ENCODE data around the gene DPY19L2.
"Not testable (repeated sequence)": the region's sequence is repeated elsewhere in the genome, so short reads cannot be mapped to it uniquely, and the experiment has no call there.

DPY19L2 gene

DNA sequence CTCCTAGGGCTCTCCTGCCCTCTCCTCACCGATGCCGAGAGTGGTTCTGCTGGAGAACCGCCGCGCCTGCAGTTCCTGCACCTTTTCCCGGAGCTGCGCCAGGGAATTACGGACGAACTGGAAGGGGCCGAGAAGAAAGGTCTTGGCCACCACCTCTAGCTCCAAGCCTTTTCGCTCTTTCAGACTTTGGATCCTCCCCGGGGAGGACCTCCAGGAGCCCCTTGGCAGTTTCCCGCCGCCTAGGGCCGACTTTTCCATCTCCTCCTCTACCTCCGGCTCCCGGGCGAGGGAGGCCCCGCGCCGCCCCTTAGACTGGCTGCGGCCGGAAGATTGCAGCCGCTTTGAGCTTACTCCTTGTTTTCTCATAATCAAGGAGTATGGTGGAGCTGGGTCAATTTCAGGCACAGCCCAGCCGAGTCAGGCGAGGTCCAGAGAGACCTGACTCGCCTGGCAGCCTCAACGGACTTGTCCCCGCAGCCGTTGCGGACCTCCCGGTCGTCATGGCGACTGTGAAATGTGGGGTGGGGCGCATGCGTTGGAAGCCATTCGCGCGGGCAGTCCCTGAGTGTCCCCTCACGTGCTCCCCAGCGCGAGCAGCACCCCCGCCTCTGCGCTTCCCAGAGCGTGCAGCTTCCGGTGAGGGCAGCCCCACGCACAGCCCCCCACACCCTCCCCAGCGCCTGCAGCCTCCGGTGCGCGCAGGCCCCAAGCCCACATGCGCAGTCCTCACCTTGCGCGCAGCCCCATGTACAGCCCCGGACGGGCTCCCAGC, at the start of gene DPY19L2:
Gene DPY19L2, minus strand, starts transcription at position 466 of the 772 bp plus-strand sequence. Its CDS starts 100 bp downstream, at position 366.
- DNase-seq (ENCODE audit: low spot score), result peak; percentile 39

DNA sequence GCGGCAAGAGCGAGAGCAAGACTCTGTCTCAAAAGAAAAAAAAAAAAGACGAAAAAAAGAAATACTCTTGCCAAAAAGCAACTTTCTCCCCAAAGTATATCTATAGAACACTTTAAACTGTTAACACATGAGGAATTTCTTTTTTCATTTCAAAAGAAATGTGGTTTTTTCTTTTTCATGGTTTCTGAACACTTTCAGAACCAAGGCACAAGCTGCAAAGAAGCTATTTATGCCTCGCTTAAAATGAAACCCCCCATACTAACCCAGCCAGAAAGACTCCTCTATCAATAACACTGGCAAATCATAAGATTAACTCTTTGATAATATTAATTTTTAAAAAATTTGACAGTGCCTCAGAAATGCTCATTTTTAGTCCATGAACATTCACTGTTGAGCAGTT, 48.6 kb upstream of the DPY19L2 start:
- not testable (repeated sequence) for DNase-seq (ENCODE audit: low spot score)

DNA sequence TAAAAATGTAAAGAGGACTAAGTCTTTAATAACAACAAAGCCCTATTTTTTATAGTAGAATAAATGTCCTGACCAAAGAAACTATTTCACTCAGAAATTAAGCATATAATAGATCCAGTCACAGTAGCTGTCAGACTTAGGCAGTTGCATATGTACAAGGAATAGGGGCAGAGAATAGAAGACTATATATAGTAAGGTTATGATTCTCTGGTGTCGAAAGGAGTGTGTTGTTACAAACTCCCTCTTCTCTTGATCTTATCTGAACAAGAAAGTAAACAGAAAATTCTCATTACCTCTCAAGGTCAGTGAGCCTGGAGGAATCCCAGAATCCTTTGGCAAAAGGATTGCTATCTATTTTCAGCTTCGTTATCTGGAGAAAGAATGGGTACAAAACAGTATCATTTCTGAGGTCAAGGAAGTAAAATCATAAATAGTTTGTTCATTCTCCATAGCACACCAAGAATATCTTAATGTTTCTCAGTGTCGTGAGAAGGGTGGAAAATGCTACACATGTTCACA, 46.9 kb upstream of the DPY19L2 start:
- DNase-seq (ENCODE audit: low spot score), result not testable (repeated sequence)

DNA sequence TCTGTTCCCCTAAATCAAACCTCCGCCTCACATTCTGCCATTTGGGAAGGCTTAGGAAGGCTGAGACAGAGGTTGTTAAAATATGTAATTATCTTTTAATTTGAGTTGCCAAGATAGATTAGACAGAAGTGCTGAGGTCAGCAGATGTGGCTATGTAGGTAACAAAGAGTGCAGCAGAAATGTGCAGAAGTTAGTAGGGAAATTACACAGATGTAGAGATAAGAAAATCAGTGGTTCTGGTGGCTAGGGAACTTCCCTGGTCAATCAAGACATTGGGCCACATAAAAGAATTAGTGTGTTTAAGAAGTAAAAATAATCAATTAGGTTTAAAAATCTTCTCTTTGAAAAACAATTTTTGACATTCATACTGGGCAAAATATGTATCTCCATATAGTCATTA, 46.1 kb upstream of the DPY19L2 start:
- not testable (repeated sequence) for DNase-seq (ENCODE audit: low spot score)

DNA sequence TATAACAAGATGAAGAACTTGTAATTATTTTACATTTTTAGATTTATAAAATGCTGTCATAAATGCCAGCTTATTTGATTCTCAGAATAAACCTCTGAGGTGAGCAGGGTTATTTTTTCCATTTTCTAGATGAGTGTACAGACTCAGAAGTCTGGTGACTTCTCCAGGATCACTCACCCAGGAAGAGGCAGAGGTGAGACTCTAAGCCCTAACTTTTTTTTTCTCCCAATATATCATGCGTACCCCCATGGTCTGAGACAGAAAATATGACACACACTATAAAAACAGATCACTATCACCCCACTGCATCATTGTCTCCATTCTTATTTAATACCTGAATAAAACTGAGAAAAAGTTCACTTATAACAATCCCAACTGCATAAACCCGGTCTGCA, 45.4 kb upstream of the DPY19L2 start:
- DNase-seq (ENCODE audit: low spot score), result not testable (repeated sequence)

DNA sequence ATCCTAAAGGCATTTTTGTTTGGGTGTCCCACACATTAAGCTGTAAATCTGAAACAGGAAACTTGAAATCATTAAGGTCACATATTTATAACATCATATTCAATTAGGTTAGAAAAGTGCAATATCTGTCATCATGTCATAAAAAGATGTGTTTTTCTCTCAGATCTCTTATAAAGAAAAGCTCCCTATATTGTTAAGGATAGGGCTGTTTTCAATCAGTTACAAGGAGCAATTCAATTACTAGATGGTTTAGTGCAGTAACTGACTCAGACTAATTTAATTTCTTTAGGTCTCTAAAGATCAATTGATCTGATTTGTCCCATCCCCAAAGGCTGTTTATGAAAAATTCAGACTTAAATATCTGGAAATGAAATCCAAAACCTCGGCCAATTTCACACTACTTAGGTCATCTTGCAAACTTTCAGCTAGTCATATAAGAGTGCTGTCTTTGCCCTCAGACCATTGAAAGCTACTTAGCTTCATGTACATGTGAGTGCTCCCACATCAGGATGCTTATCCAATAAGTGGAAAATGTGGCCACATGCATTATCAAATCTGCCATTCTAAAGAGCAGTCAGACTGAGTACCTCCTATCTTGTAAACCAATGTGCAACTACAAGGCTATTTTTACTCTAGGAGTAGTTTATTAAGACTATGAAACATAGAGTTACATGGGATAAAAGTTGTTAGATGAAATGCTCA, 44.8 kb upstream of the DPY19L2 start:
- not testable (repeated sequence) for DNase-seq (ENCODE audit: low spot score)

DNA sequence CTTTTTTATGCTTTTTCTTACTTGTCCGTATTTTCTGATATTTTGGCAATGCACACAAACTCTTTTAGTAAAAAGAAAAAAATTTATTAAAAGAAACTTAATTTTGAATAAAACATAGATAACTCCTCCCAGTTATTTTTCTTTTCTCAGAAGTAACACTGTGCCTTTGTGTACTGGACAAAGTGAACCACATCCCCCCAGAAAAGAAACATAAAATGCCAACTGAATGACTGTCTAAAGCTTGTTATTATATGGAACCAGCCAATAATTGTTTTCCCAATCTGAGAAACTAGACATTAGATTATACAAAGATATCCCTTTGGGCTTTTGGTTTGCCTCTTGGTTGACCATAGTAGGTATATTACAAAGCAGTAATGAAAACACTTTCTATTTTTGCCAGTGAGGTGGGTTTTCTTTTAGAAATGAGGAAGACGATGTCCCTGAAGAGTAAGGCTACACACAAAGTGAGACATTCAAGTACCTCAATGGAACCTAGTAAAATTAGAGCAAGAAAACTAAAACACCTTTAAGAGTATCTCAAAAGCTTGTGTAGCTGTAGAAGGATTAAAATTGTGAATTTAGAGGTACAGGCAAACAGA, 44.2 kb upstream of the DPY19L2 start:
- DNase-seq (ENCODE audit: low spot score), result not testable (repeated sequence)

DNA sequence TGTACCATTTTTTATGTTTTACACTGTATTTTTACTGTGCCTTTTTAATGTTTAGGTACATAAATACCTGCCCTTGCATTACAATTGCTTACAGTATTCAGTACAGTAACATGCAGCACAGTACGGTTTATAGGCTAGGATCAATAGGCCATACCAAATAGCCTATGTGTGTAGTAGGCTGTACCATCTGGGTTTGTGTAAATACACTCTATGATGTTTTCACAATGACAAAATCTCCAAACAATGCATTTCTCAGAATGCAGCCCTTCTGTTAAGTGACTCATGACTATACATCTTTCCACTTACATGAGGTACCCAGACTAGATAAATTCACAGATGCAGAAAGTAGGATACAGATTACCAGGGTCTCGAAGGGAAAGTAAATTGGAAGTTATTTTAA, 43.0 kb upstream of the DPY19L2 start:
- DNase-seq (ENCODE audit: low spot score), result not testable (repeated sequence)

DNA sequence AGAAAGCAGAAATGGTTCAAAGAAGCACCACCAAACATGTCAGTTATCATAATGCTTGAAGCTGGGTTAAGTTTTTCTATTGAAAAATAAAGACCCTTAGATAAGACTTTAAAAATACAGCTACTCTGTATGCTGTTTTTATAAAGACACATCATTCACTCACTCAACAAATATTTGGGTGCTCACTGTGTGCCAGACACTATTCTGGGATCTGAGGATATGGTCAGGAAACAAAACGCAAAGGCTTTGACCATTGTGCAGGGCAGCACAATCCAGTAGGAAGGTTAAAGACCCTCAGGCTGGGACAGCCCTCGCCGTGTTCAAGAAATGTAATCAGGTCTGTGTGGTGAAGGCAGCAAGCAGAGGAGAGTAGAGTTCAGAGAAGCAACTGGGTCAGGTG, 38.0 kb upstream of the DPY19L2 start:
- DNase-seq (ENCODE audit: low spot score), result no peak

DNA sequence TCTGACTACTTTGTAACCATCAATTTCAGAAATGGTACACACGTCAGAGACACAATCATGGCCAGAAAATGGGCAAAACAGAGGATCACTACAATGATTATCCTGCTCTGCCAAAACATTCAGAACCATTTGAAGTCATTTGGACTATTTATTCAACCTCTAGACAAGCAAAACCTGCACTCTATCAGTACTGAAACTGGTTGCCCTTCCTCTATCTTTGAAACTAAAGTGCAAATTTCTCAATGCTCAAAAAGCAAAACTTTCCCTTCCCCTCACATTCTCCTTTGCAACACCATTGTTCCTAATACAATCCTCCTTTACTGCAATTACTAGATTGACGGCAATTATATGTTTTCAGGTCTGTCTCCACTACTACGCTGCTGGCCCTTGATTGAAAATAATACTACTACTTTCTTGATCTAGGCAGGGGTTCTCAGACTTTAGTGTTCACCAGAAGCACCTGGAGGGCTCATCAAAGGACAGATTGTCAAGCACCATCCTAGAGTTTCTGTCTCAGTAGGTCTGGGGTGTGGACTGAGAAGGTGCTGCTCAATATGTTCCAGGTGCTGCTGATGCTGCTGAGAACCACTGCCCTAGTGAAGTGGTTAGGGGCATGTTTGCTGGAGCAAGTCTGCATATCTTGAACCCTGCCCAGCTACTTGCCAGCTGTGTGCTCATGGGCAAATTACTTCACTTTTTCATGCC, 31.5 kb upstream of the DPY19L2 start:
- not testable (repeated sequence) for DNase-seq (ENCODE audit: low spot score)

DNA sequence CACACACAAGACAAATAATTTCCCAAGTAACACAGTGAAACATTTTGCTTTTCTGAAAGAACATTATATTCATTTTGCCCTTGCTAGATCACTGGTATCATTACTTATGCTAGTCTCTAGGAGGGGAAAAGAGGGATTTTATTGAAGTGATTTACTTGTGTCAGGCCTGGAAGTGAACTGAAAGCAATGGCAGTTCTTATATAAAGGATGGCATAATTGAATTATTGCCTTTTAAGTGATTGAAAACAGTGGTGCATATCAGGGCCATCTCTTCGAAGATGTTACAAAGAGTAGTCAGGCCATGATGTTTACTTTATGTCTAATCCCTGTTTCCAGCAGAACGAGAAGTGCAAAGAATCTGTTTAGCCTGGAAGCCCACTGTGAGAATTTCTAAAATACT, 30.7 kb upstream of the DPY19L2 start:
- DNase-seq (ENCODE audit: low spot score), result not testable (repeated sequence)

DNA sequence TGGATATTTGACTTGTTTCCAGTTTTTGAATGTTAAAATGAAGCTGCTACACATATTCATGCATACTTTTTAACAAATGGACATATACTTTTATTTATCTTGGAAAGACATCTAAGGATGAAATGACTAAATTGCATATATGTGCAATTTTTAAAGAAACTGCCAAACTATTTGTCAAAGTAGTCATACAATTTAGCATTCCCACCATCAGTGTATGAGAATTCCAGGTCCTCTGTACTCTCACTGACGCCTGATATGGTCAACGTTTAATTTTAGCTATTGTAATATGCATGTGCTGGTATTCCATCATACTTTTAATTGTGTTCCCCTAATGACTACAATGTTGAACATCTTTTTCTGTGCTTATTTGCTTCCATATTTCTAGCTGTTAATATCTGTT, 22.5 kb upstream of the DPY19L2 start:
- not testable (repeated sequence) for DNase-seq (ENCODE audit: low spot score)

DNA sequence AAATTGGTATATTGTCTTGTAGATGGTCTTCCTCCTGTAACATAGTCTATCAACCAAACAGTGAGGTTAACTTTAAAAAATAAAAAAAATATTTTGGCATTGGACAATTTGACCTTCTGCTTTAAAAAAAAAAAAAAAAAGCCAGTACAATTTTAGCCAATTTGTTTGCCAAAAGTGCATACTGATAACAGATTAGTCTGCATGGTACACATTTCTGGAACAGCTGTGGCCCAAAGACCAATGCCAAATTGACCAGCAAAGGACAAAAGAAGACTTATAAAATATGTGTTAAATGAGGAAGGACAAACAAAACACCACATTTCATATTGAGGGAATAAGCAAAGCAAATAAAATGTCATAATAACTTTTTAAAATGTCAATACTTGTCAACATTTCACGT, 20.8 kb upstream of the DPY19L2 start:
- DNase-seq (ENCODE audit: low spot score), result not testable (repeated sequence)

DNA sequence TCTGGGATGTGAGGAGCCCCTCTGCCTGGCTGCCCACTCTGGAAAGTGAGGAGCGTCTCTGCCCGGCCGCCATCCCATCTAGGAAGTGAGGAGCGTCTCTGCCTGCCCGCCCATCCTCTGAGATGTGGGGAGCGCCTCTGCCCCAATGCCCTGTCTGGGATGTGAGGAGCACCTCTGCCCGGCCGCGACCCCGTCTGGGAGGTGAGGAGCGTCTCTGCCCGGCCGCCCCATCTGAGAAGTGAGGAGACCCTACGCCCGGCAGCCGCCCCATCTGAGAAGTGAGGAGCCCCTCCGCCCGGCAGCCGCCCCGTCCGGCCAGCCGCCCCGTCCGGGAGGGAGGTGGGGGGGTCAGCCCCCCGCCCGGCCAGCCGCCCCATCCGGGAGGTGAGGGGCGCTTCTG, 18.3 kb upstream of the DPY19L2 start:
- not testable (repeated sequence) for DNase-seq (ENCODE audit: low spot score)

DNA sequence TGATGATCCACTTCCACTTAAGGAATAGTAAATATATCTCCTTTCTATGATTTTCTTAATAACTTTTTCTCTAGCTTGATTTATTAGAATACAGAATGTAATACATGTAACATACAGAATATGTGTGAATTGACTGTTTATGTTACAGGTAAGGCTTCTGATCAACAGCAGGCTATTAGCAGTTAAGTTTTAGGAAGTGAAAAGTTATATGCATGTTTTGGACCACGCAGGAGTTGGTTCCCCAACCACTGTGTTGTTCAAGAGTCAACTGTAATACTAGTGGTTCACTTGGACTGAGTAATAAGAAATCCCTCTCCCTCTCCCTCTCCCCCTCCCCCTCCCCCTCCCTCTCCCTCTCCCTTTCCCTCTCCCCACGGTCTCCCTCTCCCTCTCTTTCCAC, 17.5 kb upstream of the DPY19L2 start:
- not testable (repeated sequence) for DNase-seq (ENCODE audit: low spot score)

DNA sequence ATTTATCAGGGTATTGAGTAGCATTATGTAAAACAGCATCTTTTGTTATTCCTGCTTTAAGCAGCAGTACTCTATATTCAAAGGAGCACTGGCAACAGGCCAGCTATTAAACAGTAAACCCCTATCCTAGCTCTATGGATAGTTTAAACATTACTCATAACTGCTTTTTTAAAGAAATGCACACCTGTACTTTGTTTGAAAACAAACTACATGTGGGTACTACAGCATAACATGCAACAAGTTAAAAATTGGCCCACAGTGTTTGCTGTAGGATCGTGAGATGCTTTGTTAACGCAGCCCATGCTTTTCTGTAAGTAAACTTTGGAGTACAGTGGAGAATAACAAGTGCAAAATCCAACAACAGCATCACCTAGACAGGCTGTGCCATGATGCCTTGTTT, 14.3 kb upstream of the DPY19L2 start:
- DNase-seq (ENCODE audit: low spot score), result not testable (repeated sequence)

DNA sequence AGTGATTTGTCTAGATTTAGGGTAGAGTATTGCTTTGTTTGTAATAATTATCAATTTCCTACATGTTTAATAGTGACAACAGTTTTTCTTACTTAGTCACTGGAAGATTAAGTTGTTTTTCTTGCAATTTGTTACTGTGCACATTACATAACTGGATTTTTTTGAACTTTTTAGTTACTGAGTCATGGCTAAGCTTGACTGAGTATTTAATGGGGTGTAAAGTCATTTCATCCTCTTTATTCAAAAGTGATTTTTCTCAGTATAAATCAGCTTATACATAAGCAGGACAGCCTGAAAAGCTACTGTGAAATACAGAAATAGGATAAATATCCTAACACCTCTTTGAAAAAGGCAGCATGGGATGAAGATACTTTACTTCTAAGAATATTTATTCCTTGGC, 12.5 kb upstream of the DPY19L2 start:
- not testable (repeated sequence) for DNase-seq (ENCODE audit: low spot score)

DNA sequence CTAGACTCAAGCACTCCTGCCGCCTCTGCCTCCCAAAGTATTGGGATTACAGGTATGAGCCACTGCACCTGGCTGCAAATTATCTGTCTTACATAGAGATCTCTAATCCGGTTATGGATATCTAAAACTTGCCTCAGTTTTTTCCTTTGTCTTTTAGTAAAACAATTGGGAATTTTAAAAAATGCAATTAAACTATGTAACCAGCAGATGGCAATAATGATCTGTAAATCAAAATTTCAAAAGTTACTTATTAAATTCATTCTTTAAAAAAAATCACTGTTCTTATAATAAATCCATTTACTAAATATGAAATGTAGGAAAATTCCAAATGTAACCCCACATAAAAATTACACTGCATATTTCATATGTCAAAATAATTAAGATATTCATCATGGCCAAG, 4.3 kb upstream of the DPY19L2 start:
- not testable (repeated sequence) for DNase-seq (ENCODE audit: low spot score)

DNA sequence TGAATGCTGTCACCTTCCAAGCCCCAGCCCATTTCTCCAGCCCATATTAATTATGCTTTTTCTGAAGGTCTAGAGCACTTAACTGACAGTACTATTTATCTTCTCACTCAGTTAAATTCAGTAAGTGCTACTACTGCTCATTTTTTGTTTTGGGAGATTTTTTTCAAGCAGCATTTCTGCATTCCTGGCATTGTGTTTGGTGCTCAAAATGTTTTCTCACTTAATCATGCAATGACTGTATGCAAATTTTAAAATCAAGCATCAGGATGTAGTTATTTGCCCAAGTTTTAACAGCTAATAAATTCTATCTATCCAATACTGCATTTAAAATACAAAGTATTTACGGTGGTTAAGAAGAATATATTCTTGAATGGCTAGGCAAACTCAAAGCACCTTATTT, 1.6 kb upstream of the DPY19L2 start:
- DNase-seq (ENCODE audit: low spot score), result peak; percentile 2

DNA sequence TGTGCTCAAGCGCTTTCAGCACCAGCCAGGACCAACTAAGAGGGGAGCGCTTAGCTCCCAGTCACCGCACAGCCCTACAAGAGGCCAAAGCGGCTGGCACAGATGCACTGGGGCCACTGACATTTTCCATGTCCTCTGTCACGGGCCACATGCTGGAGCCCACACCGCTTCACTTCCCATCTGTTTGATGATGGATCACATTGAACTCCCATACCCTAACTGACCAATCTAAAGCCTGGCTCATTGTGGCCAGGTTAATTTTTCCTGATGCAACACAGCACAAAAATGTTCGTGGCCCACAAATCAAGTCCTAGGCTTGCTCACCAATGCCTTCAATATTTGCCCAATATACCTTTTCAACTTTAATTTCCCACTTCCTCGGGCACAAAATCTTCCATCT, 1.1 kb upstream of the DPY19L2 start:
- DNase-seq (ENCODE audit: low spot score), result not testable (repeated sequence)

DNA sequence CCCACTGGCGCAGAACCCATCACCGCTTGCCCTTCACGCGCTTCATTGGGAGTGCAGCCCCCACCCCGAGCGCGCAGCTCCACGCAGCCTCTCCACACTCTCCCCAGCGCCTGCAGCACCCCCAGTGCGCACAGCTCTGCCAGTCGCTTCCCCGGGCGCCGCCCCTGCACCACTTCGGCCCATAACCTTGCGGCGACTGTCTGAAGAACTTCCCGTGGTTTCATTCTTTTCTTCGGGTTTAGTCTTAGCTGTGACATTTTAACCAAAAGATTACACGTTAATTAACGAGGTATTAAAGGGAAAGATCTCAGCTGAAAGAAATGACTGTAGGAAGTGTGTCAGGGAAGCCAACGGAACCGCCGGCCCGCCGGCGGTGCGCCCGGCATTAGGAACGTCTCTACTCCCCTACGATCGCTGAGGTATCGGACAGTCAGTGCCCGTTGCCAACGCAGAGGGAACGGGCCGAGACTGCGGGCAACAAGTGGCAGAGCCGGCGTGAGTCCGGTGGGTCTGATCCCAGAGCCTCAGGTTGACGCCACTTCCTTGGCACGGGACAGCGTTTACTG, 590 bp upstream of the DPY19L2 start:
- peak; percentile 12 for DNase-seq (ENCODE audit: low spot score)

DNA sequence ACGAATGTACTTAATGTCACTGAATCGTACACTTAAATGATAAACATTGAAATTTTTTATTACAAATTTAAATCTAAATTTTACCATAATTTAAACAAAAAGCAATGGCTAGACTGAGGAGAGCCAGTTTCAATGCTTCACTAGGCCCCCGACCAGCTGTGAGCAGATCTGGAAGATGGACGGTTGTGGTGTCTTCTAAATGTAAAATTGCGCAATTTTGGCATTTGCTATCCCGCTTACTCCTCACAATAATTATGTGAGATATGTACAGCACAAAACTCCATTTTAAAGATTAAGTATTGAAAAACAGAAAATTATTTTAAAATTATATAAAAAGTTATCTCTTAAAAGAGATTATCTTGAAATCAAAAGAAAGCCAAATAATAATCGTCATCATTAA, 5.3 kb downstream of the DPY19L2 start:
- not testable (repeated sequence) for DNase-seq (ENCODE audit: low spot score)
